ENCODE results near the gene ACOX3. TPM values are rescaled to one million over a fixed set of nuclear protein-coding genes. Genes with fewer than 3 reads are reported as not detected.

Gene ACOX3
- total RNA-seq, 4 donors from 2014 or later: 19.0 to 32.9 (median 22.1) TPM

DNA sequence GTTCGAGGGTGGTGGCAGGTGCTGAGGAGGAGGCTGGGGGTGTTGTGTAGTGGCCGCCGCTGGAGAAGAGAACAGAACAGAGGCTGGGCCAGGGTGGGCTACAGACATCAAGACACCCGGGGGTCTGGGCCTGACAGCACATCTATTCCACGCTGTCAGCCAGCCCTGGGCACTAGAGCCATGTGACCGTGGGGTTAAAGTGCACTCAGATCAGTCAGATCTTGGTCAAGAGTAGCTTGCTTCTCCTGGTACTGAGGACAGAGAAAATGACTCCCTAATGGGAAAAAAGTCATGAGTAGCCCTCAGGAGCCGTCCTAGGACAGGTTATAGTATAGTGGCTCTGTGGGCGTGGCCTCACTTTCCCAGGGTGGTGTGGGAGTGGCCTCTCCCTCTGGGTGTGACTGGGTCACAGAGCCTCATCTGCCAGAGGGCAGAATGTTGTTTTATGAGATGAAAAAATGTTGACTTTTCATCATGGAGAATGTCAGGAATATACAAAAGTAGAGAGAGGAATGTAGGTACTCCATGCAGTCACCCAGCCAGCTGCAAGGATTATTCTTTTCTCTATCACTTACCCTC lies 19.4 kb upstream of the ACOX3 start:
- intact Hi-C loops (cut with DNase I; ENCODE audit: low total_unique reads): no loop called here
- no peaks in the 10 kb centered on the region for H3K9me3 ChIP-seq
- H3K36me3 ChIP-seq: peaks cover 0 to 63% of the 10 kb centered on the region in 2 donors
- DNase-seq: no peak
- in situ Hi-C loops (cut with MboI; ENCODE audit: low sequenced_read_pairs in 4 of 4): loop anchor here in 1 of 4 donors (10.0 kb wide), 1 partner anchor 135 kb away; the partner anchor contains the start of gene CPZ
- TF ChIP-seq POLR2A (IDR thresholded peaks at IDR 0.05): no peak
- TF ChIP-seq, protein P1, sequence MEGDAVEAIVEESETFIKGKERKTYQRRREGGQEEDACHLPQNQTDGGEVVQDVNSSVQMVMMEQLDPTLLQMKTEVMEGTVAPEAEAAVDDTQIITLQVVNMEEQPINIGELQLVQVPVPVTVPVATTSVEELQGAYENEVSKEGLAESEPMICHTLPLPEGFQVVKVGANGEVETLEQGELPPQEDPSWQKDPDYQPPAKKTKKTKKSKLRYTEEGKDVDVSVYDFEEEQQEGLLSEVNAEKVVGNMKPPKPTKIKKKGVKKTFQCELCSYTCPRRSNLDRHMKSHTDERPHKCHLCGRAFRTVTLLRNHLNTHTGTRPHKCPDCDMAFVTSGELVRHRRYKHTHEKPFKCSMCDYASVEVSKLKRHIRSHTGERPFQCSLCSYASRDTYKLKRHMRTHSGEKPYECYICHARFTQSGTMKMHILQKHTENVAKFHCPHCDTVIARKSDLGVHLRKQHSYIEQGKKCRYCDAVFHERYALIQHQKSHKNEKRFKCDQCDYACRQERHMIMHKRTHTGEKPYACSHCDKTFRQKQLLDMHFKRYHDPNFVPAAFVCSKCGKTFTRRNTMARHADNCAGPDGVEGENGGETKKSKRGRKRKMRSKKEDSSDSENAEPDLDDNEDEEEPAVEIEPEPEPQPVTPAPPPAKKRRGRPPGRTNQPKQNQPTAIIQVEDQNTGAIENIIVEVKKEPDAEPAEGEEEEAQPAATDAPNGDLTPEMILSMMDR (IDR thresholded peaks at IDR 0.05 in 4 of 5, conservative IDR thresholded peaks at IDR 0.05 in 1 of 5): no peak
- H3K4me1 ChIP-seq: no peaks in the 10 kb centered on the region
- H3K4me3 ChIP-seq: no peak overlapping the region
- no peak for ATAC-seq
- no peak overlapping the region for H3K27ac ChIP-seq
- no peaks in the 10 kb centered on the region for H3K27me3 ChIP-seq

DNA sequence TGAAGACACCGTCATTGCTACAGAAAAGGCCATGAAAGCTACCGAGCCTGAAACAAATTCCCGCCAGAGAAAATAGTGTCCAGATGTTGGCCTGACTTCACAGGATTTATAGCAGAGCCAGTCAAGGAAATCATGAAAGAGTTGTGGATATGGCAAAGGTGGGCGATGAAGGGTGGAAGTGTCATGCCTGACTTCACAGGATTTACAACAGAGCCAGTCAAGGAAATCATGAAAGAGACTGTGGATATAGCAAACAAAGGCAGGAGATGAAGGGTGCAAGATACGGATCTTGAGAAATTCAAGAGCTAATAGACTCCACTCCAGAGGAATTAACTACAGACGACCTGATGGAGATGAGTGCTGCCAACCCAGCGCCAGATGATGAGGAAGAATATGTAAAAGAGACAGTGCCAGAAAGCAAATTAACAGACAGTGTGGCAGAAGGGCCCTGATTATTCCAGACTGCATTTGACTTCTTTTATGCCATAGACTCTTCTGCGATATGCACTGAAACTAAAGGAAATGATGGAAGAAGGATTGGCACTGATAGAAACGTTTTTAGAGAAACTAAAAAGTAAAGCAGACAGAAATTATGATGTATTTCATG lies 17.2 kb upstream of the ACOX3 start:
- in situ Hi-C loops (cut with MboI; ENCODE audit: low sequenced_read_pairs in 4 of 4): no loop called here

DNA sequence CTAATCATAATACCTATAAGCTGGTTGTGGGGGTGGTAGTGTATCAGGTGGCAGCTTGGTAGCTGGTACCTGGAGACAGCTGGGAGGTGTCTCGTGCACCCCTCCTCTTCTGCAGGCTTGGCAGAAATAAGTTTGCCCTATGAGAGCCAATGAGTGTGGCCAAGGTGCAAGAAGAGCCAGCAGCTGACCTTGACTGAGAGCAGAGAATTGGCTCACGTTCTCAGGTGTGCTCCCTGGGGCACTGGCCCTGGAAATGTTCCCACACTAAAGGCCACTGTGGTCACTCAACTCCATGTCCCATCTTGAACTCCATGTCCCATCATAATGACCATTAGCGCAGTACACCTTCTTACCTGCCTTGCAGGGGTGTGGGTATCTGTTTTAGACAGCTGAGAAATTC lies 13.4 kb upstream of the ACOX3 start:
- intact Hi-C loops (cut with DNase I; ENCODE audit: low total_unique reads) (no loop called here), in situ Hi-C loops (cut with MboI; ENCODE audit: low sequenced_read_pairs in 4 of 4) (no loop called here)
- H3K36me3 ChIP-seq: peaks cover 0 to 81% of the 10 kb centered on the region in 2 donors
- no peaks in the 10 kb centered on the region for H3K4me1 ChIP-seq
- no peak overlapping the region for H3K27ac ChIP-seq
- ATAC-seq (no peak), DNase-seq (no peak)
- no peak overlapping the region for H3K4me3 ChIP-seq
- no peaks in the 10 kb centered on the region for H3K9me3 ChIP-seq
- TF ChIP-seq, protein P1 (IDR thresholded peaks at IDR 0.05 in 4 of 5, conservative IDR thresholded peaks at IDR 0.05 in 1 of 5): no peak
- TF ChIP-seq POLR2A (IDR thresholded peaks at IDR 0.05): no peak
- H3K27me3 ChIP-seq: no peaks in the 10 kb centered on the region

More for the DNA sequence above, 17.2 kb upstream of the ACOX3 start:
- H3K27ac ChIP-seq: no peak overlapping the region
- TF ChIP-seq, protein P1 (IDR thresholded peaks at IDR 0.05 in 4 of 5, conservative IDR thresholded peaks at IDR 0.05 in 1 of 5): no peak
- TF ChIP-seq POLR2A (IDR thresholded peaks at IDR 0.05): no peak
- H3K4me1 ChIP-seq: no peaks in the 10 kb centered on the region
- H3K36me3 ChIP-seq: peaks cover 0 to 78% of the 10 kb centered on the region in 2 donors
- DNase-seq: no peak
- intact Hi-C loops (cut with DNase I; ENCODE audit: low total_unique reads): no loop called here
- no peaks in the 10 kb centered on the region for H3K27me3 ChIP-seq
- no peak overlapping the region for H3K4me3 ChIP-seq
- ATAC-seq: no peak
- no peaks in the 10 kb centered on the region for H3K9me3 ChIP-seq

DNA sequence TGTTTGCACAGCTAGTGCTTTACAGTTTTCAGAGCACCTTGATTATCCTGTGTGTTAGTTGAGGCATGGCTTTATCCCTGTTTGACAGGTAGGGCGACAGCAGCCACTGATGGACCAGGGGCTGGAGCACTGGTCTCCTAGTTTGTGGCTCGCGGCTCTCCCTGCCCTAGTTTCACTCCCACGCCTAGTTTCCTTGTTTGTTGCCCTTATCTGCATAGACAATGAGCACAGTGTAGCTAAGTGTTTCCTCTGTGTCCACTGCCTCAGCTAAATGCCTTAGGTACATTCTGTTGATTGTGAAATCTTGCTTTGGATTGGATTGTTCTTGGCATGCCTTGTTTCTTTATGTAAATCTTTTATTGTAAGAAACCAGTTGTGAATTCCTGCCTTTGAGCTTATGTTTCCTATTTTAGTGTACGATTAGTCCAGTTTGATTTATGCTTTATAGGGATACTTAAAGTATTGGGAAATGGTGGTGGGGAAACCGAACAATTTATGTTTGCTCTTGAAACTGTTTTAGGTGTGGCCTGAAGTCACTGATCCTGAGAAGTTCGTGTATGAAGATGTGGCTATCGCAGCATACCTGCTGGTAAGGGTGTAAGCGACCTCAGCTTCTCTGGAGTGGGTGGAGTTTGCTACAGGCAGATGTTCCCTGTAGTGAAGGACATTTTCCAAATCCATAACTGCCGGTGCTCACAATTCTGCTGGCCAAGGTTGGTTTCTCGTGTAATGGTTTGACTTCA lies 11.1 kb upstream of the ACOX3 start:
- ATAC-seq (no peak), DNase-seq (no peak)
- in situ Hi-C loops (cut with MboI; ENCODE audit: low sequenced_read_pairs in 4 of 4): no loop called here
- H3K36me3 ChIP-seq: peaks cover 0 to 73% of the 10 kb centered on the region in 2 donors
- TF ChIP-seq, protein P1 (IDR thresholded peaks at IDR 0.05 in 4 of 5, conservative IDR thresholded peaks at IDR 0.05 in 1 of 5): no peak
- TF ChIP-seq POLR2A (IDR thresholded peaks at IDR 0.05): no peak
- no peak overlapping the region for H3K27ac ChIP-seq
- no peaks in the 10 kb centered on the region for H3K4me1 ChIP-seq
- H3K27me3 ChIP-seq: no peaks in the 10 kb centered on the region
- H3K4me3 ChIP-seq: no peak overlapping the region
- intact Hi-C loops (cut with DNase I; ENCODE audit: low total_unique reads): no loop called here
- H3K9me3 ChIP-seq: no peaks in the 10 kb centered on the region
